ENCODE results near the gene KCTD3.
A peak's percentile ranks its signal among the peaks of the same experiment; 100 is the strongest.

KCTD3 gene

GRCh38 chr1:215523128-215523861 lies 43.8 kb upstream of the KCTD3 start:
- Histone ChIP-seq H3K9ac (ENCODE audit: low read length) (peak overlapping the region; percentile 72), H3K4me3 (ENCODE audit: insufficient read depth in 1 of 2, low read depth in 1 of 2, low read length in 2 of 2) (peak overlapping the region in 1 of 2 experiments; percentile 12), H3K27me3 (ENCODE audit: control insufficient read depth in 1 of 2, insufficient read depth in 1 of 2, low read length in 2 of 2) (no peaks in the 10 kb centered on the region), H2AFZ (ENCODE audit: low read depth, low read length) (no peak overlapping the region), H2BK5ac (ENCODE audit: low read depth, low read length, poor library complexity, severe bottlenecking) (no peak overlapping the region), H4K8ac (ENCODE audit: low read length) (no peak overlapping the region), H3K4ac (ENCODE audit: low read depth in 1 of 2, low read length in 2 of 2) (no peak overlapping the region), H3K36me3 (ENCODE audit: control insufficient read depth in 1 of 2, insufficient read depth in 2 of 2, low read depth in 1 of 2, low read length in 2 of 2) (no peaks in the 10 kb centered on the region), H3K18ac (ENCODE audit: low read depth in 1 of 2, low read length in 2 of 2) (no peak overlapping the region), H3K14ac (ENCODE audit: low read length in 2 of 2) (no peak overlapping the region), H3K79me1 (replicated peaks; ENCODE audit: low read length, poor library complexity, severe bottlenecking) (no peaks in the 10 kb centered on the region), H3K23ac (ENCODE audit: low read length in 2 of 2) (no peak overlapping the region), H3K9me3 (ENCODE audit: control insufficient read depth, low read length) (no peaks in the 10 kb centered on the region), H3K4me2 (ENCODE audit: low read length, poor library complexity, severe bottlenecking) (no peak overlapping the region), H2AK5ac (ENCODE audit: low read length, severe bottlenecking) (no peak overlapping the region), H2BK120ac (ENCODE audit: low read depth, low read length) (no peak overlapping the region), H2BK12ac (ENCODE audit: low read length in 2 of 2) (peak overlapping the region in 1 of 2 experiments; percentile 28), H3K4me1 (ENCODE audit: control insufficient read depth, insufficient read depth, low read depth, low read length) (no peaks in the 10 kb centered on the region), H2BK15ac (ENCODE audit: low read depth, poor library complexity, severe bottlenecking) (no peak overlapping the region), H4K91ac (ENCODE audit: low read length) (no peak overlapping the region), H3K27ac (ENCODE audit: low read length, poor library complexity, severe bottlenecking) (no peak overlapping the region)
- DNase-seq: peak; percentile 37
- WGBS: 82% methylated on average over 6 of the region's 8 CpGs

GRCh38 chr1:215523906-215524305 lies 43.2 kb upstream of the KCTD3 start:
- no peak overlapping the region for H2BK15ac ChIP-seq (ENCODE audit: low read depth, poor library complexity, severe bottlenecking)
- H3K79me1 ChIP-seq (replicated peaks; ENCODE audit: low read length, poor library complexity, severe bottlenecking): no peaks in the 10 kb centered on the region
- no peak overlapping the region for H3K14ac ChIP-seq (ENCODE audit: low read length in 2 of 2)
- peak overlapping the region; percentile 72 for H3K9ac ChIP-seq (ENCODE audit: low read length)
- H3K18ac ChIP-seq (ENCODE audit: low read depth in 1 of 2, low read length in 2 of 2): no peak overlapping the region
- no peaks in the 10 kb centered on the region for H3K27me3 ChIP-seq (ENCODE audit: control insufficient read depth in 1 of 2, insufficient read depth in 1 of 2, low read length in 2 of 2)
- H3K4ac ChIP-seq (ENCODE audit: low read depth in 1 of 2, low read length in 2 of 2): no peak overlapping the region
- no peak overlapping the region for H2BK12ac ChIP-seq (ENCODE audit: low read length in 2 of 2)
- no CpG with 5 or more reads among the region's 2 CpGs for WGBS
- H2BK120ac ChIP-seq (ENCODE audit: low read depth, low read length): no peak overlapping the region
- peak overlapping the region in 1 of 2 experiments; percentile 12 for H3K4me3 ChIP-seq (ENCODE audit: insufficient read depth in 1 of 2, low read depth in 1 of 2, low read length in 2 of 2)
- H3K27ac ChIP-seq (ENCODE audit: low read length, poor library complexity, severe bottlenecking): no peak overlapping the region
- no peak overlapping the region for H4K8ac ChIP-seq (ENCODE audit: low read length)
- no peak overlapping the region for H2AFZ ChIP-seq (ENCODE audit: low read depth, low read length)
- no peak overlapping the region for H3K4me2 ChIP-seq (ENCODE audit: low read length, poor library complexity, severe bottlenecking)
- no peak overlapping the region for H3K23ac ChIP-seq (ENCODE audit: low read length in 2 of 2)
- no peaks in the 10 kb centered on the region for H3K36me3 ChIP-seq (ENCODE audit: control insufficient read depth in 1 of 2, insufficient read depth in 2 of 2, low read depth in 1 of 2, low read length in 2 of 2)
- H3K4me1 ChIP-seq (ENCODE audit: control insufficient read depth, insufficient read depth, low read depth, low read length): no peaks in the 10 kb centered on the region
- no peak overlapping the region for H2BK5ac ChIP-seq (ENCODE audit: low read depth, low read length, poor library complexity, severe bottlenecking)
- no peak overlapping the region for H2AK5ac ChIP-seq (ENCODE audit: low read length, severe bottlenecking)
- no peaks in the 10 kb centered on the region for H3K9me3 ChIP-seq (ENCODE audit: control insufficient read depth, low read length)
- peak; percentile 69 for DNase-seq
- no peak overlapping the region for H4K91ac ChIP-seq (ENCODE audit: low read length)

DNA sequence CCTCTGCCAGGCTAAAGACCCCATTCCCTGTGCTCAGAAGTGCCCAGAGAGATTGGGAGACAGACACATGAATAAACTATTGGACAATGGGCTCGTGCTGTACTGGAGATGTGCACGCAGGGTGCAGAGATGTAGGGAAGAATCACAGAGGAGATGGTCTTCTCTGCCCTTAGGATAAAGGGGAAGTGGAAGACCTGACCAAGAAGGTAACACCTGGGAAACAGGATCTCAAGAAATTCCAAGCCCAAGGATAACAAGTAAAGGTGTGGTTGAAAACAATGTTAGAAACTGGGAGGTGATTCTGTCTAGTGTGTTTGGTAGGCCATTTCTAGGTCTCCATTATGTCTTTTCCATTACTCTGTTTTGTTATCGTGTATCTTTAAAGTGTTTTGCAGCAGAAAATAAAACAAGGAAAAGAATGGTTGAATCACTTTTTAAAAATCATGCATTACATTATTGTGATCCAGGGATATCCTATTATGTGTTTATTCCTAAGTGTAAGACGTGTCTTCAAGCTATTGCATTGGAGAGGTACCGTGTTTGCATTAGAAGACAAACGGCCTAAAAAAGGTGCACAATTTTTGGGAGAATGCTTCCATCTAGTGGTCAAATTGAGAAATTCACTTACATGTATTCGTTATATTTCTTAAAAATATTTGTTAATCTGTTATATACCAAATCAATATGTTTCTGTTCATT lies 40.8 kb upstream of the KCTD3 start:
- H3K4me2 ChIP-seq (ENCODE audit: low read length, poor library complexity, severe bottlenecking): no peak overlapping the region
- H2BK5ac ChIP-seq (ENCODE audit: low read depth, low read length, poor library complexity, severe bottlenecking): no peak overlapping the region
- no peak overlapping the region for H2BK120ac ChIP-seq (ENCODE audit: low read depth, low read length)
- DNase-seq: peak; percentile 57
- H3K4ac ChIP-seq (ENCODE audit: low read depth in 1 of 2, low read length in 2 of 2): no peak overlapping the region
- H3K79me1 ChIP-seq (replicated peaks; ENCODE audit: low read length, poor library complexity, severe bottlenecking): no peaks in the 10 kb centered on the region
- WGBS: 41% methylated on average over 5 of the region's 7 CpGs
- no peak overlapping the region for H3K23ac ChIP-seq (ENCODE audit: low read length in 2 of 2)
- no peak overlapping the region for H3K27ac ChIP-seq (ENCODE audit: low read length, poor library complexity, severe bottlenecking)
- H3K4me1 ChIP-seq (ENCODE audit: control insufficient read depth, insufficient read depth, low read depth, low read length): no peaks in the 10 kb centered on the region
- H4K8ac ChIP-seq (ENCODE audit: low read length): peak overlapping the region; percentile 12
- H2AK5ac ChIP-seq (ENCODE audit: low read length, severe bottlenecking): no peak overlapping the region
- no peak overlapping the region for H2BK12ac ChIP-seq (ENCODE audit: low read length in 2 of 2)
- no peak overlapping the region for H3K14ac ChIP-seq (ENCODE audit: low read length in 2 of 2)
- no peak overlapping the region for H4K91ac ChIP-seq (ENCODE audit: low read length)
- no peak overlapping the region for H3K4me3 ChIP-seq (ENCODE audit: insufficient read depth in 1 of 2, low read depth in 1 of 2, low read length in 2 of 2)
- H3K27me3 ChIP-seq (ENCODE audit: control insufficient read depth in 1 of 2, insufficient read depth in 1 of 2, low read length in 2 of 2): no peaks in the 10 kb centered on the region
- no peak overlapping the region for H3K9ac ChIP-seq (ENCODE audit: low read length)
- no peak overlapping the region for H3K18ac ChIP-seq (ENCODE audit: low read depth in 1 of 2, low read length in 2 of 2)
- H2AFZ ChIP-seq (ENCODE audit: low read depth, low read length): no peak overlapping the region
- H3K36me3 ChIP-seq (ENCODE audit: control insufficient read depth in 1 of 2, insufficient read depth in 2 of 2, low read depth in 1 of 2, low read length in 2 of 2): no peaks in the 10 kb centered on the region
- no peak overlapping the region for H2BK15ac ChIP-seq (ENCODE audit: low read depth, poor library complexity, severe bottlenecking)
- H3K9me3 ChIP-seq (ENCODE audit: control insufficient read depth, low read length): no peaks in the 10 kb centered on the region

- no peaks in the 10 kb centered on the region for H3K27me3 ChIP-seq (ENCODE audit: control insufficient read depth in 1 of 2, insufficient read depth in 1 of 2, low read length in 2 of 2)
- no peaks in the 10 kb centered on the region for H3K4me1 ChIP-seq (ENCODE audit: control insufficient read depth, insufficient read depth, low read depth, low read length)
- H3K9me3 ChIP-seq (ENCODE audit: control insufficient read depth, low read length): no peaks in the 10 kb centered on the region
- H2BK5ac ChIP-seq (ENCODE audit: low read depth, low read length, poor library complexity, severe bottlenecking): no peak overlapping the region
- no peaks in the 10 kb centered on the region for H3K36me3 ChIP-seq (ENCODE audit: control insufficient read depth in 1 of 2, insufficient read depth in 2 of 2, low read depth in 1 of 2, low read length in 2 of 2)
- H3K18ac ChIP-seq (ENCODE audit: low read depth in 1 of 2, low read length in 2 of 2): no peak overlapping the region
- H4K91ac ChIP-seq (ENCODE audit: low read length): no peak overlapping the region
- H4K8ac ChIP-seq (ENCODE audit: low read length): no peak overlapping the region
- DNase-seq: no peak
- H2BK12ac ChIP-seq (ENCODE audit: low read length in 2 of 2): no peak overlapping the region
- H2BK15ac ChIP-seq (ENCODE audit: low read depth, poor library complexity, severe bottlenecking): no peak overlapping the region
- no peak overlapping the region for H3K23ac ChIP-seq (ENCODE audit: low read length in 2 of 2)
- H3K14ac ChIP-seq (ENCODE audit: low read length in 2 of 2): no peak overlapping the region
- H2AFZ ChIP-seq (ENCODE audit: low read depth, low read length): no peak overlapping the region
- no peak overlapping the region for H2AK5ac ChIP-seq (ENCODE audit: low read length, severe bottlenecking)
- no peak overlapping the region for H3K4me2 ChIP-seq (ENCODE audit: low read length, poor library complexity, severe bottlenecking)
- no peak overlapping the region for H3K27ac ChIP-seq (ENCODE audit: low read length, poor library complexity, severe bottlenecking)
- H3K79me1 ChIP-seq (replicated peaks; ENCODE audit: low read length, poor library complexity, severe bottlenecking): no peaks in the 10 kb centered on the region
- no peak overlapping the region for H3K9ac ChIP-seq (ENCODE audit: low read length)
- H3K4me3 ChIP-seq (ENCODE audit: insufficient read depth in 1 of 2, low read depth in 1 of 2, low read length in 2 of 2): no peak overlapping the region
- H3K4ac ChIP-seq (ENCODE audit: low read depth in 1 of 2, low read length in 2 of 2): no peak overlapping the region
- H2BK120ac ChIP-seq (ENCODE audit: low read depth, low read length): no peak overlapping the region
Measured at GRCh38 chr1:215526846-215527151, 40.3 kb upstream of the KCTD3 start.

All from mesenchymal stem cell (in vitro differentiated cells and primary cell).